NB4 (cell line): Measurements from ENCODE around the gene CORO6.

Experiments
- DNase-seq: peaks from one replicate; pipeline ENCODE4 v3.0.0; 2010; ENCODE audit warnings: low read depth
- H3K4me3 ChIP-seq: one replicate; pipeline ENCODE4 v1.5.1; 2011; ENCODE audit warnings: mild to moderate bottlenecking, low read depth, low read length, moderate library complexity
- CTCF ChIP-seq: IDR thresholded peaks from one replicate; pipeline ENCODE4 v1.5.1; 2012; ENCODE audit warnings: low read depth, low read length
- MAX ChIP-seq: IDR thresholded peaks from 2 replicates; pipeline ENCODE4 v1.6.1; 2011; ENCODE audit warnings: low read depth, low read length
- MYC ChIP-seq: IDR thresholded peaks from 2 replicates; pipeline ENCODE4 v1.6.1; 2011; ENCODE audit warnings: low read depth, low read length
- POLR2A ChIP-seq: IDR thresholded peaks from 2 replicates; pipeline ENCODE4 v1.6.1; 2011; ENCODE audit warnings: mild to moderate bottlenecking; ENCODE audit not compliant: insufficient read length; ENCODE audit errors: extremely low read depth

CORO6 gene

DNA sequence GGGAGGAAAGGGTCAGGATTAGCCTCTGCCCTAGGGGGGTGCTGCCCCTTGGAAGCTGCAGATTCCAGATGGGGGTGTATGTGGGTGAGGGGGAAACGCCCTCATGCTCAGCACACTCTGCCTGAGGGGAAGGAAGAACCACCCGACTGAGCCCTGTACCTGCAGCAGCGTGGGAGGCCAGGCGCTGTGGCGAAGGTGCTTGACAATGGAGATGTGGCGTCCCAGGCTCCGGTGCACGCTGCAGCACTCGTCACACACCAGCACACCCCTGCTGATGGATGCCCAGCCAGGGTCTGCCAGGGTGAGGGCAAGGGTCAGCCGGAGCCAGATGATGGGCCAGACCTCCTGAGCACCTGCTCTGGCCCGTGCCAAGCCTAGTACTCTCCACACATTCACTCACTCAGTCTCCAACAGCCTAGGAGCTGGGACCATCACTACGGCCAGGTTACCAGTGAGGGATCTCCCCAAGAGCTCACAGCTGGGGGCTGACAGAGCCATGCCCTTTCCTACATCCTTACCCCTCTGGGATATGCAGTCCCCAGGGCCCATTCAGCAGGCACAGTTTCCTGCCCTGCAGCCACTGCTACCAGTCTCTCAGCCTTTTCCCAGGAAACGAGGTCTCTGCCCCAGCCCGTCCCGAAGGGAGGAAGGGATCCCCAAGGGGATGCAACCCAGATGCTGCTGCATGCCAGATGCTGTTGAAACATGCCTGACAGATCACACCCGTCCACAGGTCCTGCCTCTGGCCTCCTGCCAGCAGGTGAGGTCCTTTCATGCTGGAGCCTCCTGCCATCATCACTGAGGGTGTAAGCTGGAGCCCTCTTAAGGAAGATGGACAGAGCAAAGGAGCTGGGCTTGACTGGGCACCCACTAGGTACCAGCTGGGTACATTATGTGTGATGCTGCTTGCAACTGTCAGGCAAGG lies 39.1 kb downstream of the CORO6 start:
- TF ChIP-seq MYC (no peak), POLR2A (no peak), CTCF (no peak), MAX (no peak)
- no peak overlapping the region for H3K4me3 ChIP-seq
- no peak for DNase-seq

DNA sequence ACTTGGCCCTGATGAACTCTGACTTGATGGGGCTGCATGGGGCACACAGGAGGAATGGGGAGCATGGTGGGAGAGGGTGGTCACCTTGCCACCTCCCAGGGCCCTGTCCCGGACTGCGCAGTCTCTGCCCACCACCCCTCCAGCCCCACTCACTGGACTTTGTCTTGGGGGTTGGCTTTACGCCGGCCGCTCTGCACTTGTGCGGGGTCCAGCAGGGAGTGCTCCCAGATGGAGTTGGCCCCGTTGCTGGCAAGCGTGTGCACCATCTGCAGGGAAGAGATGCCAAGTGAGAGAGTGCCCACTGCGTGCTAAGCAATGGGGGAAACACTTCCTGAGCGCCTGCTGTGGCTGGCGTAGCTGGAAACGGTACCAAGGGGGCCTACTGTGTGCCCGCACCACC lies 39.9 kb downstream of the CORO6 start:
- H3K4me3 ChIP-seq: no peak overlapping the region
- DNase-seq: no peak
- no peak for TF ChIP-seq POLR2A
- no peak for TF ChIP-seq MYC
- no peak for TF ChIP-seq CTCF
- TF ChIP-seq MAX: no peak

DNA sequence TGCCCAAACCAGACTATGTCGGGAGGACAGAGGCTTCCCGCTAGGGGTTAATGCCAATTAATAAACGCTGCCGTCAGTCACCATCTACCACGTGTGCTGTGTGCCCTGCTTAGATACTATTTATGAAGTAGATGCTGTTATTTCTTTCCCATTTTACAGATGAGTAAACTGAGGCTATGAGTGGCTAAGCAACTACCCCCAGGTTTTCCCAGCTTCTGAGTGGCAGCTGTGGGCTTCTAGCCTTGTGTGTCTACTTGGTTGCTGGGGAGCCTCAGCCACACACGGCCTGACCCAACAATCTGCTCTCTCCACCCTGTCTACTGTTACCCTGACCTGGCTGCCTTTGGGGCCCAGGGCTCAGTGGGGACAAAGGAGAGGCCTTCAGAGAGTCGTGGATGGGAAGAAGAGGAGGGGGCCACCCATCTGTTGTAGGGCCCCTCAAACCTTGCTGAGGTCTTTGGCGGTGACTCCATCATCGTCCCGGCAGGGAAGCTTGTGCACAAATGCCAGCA lies 40.4 kb downstream of the CORO6 start:
- DNase-seq: no peak
- no peak overlapping the region for H3K4me3 ChIP-seq
- no peak for TF ChIP-seq MYC
- TF ChIP-seq CTCF: no peak
- TF ChIP-seq MAX: no peak
- no peak for TF ChIP-seq POLR2A

DNA sequence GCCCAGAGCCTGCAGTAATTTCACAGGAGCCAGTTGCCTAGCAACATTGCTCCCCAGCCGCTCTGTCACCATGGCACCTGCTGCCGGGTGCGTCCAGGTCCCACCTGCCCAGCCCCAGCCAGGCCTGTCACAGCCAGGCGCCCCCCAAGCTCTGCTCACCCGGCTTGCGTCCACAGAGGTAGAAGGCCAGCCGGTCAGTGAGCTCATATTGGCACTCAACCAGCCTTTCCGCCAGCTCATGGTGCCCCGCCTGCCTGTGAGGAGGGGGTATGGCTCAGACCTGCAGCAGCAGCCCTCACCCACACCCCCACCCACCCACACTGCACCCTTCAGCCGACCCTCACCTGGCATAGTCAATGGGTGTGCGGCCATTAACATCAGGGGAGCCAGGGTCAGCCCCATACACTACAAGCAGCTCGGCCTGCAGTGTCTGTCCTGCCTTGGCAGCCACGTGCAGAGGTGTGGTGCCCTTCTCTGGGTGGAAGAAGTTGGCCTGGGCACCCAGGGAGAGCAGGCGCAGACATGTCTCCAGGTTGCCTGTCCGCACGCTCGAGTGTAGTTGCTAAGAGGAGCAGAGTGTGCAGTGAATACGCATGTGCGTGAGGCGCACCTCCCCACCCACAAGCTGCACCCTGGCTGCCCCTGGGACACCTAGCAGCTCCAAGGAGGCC lies 41.0 kb downstream of the CORO6 start:
- DNase-seq: no peak
- no peak overlapping the region for H3K4me3 ChIP-seq
- TF ChIP-seq CTCF: no peak
- TF ChIP-seq MAX: no peak
- TF ChIP-seq MYC: no peak
- TF ChIP-seq POLR2A: no peak

DNA sequence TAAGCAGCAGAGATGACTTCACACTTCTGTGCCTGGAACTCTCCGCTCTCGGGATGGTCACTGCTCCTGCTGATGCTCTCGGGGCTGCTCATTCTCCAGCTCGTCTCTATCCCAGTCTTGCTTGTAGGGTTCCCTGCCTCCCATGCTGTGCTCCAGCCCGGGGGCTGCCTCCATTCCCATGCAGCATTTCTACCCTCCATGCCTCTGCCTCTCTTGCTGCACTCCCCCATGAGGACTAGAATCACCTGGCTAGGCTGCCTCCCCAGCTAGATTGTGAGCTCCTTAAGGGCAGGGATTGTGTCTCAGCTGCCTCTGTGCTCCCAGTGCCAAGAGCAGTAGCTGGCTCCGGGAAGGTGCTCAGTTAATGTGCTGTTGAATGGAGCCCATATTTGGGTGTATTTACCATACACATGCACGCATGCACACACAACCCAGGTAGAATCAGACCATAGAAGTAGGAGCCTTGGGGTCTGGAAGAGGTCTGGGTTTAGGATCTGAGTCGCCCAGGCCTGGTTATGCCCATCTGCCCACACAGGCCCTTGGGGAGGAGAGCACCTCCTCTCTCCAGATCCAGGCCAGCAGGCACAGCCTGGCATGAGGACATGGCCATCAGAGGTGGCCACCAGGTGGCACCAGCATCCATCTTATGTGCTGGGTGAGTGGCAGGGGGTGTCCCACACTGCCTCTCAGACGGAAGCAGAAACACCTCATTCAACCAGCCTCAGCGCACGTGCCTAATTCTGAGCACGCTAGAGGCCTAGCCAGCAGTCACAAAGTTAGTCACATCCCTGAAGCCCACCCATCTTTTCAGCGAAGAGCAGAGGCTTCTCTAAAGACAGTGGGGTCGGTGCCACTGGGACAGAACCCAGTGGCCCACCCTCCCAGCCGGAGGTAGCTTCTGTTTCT lies 42.6 kb downstream of the CORO6 start:
- DNase-seq: peak; percentile 89
- peak; percentile 94 for TF ChIP-seq MYC
- no peak for TF ChIP-seq POLR2A
- peak; percentile 81 for TF ChIP-seq CTCF
- TF ChIP-seq MAX: peak; percentile 97
- no peak overlapping the region for H3K4me3 ChIP-seq
